Vagina (tissue), 2 donors: ENCODE results near the gene SLC12A3.

Source experiments
- POLR2A ChIP-seq, 2 donors: fragments of 450-650 bp; IDR thresholded peaks; one replicate each; pipeline ENCODE4 v1.6.1; 2017; ENCODE audit warnings: antibody characterized with exemption in 2 of 2, mild to moderate bottlenecking in 2 of 2, moderate library complexity in 2 of 2
- POLR2AphosphoS5 ChIP-seq, 2 donors: sonication (generic); formaldehyde crosslinking; IDR thresholded peaks; one replicate each; pipeline ENCODE4 v1.9.0; 2017; ENCODE audit warnings: antibody characterized with exemption in 2 of 2, mild to moderate bottlenecking in 2 of 2, low read depth in 1 of 2; ENCODE audit not compliant: insufficient read depth in 1 of 2

DNA sequence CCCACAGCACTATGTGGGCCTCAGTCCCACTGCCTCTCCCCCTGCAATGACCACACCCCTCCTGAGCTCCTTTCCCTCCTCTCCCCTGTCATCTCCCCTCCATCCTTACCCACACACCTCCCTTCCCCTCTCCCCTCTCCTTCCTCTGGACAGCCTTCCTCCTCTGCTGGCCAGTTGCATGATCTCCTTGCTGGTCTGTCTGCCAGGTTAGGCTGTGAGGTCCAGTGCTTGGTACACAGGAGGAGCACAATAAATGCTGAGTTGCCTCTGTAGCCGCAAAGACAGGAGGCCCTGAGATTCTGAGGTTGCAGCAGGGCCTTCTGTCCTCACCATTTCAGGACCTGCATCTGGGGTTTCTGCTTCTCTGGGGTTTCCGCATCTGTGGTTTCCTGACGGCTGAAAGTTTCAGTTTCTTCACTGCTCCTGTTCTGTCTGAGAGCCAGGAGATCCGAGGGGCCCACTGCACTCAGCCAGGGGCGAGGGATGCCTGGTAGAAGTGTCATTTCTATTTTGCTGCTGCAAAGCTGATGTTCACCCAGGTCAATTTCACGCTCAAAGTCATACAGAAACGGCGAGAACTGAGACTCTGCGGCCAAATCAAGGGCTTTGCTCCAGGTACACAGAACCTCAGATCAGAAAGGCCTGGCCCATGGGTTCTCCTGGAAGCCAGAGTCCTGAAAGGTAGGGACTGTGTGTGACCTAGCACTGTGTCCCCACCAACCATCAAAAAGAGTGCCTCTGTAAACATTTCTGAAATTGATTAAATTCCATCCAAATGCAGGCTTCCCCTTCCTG, 4.6 kb upstream of the SLC12A3 start:
- TF ChIP-seq POLR2A (IDR thresholded peaks at IDR 0.05) (no peak), POLR2AphosphoS5 (IDR thresholded peaks at IDR 0.05; ENCODE audit: insufficient read depth in 1 of 2, low read depth in 1 of 2) (no peak)
